K562 (cell line): ENCODE data around the gene IRX2.

Experiments used
- CHD1 ChIP-seq: fragments of 200-600 bp; sonication (generic); IDR thresholded peaks from one replicate; pipeline ENCODE4 v1.6.1; 2012; ENCODE audit warnings: mild to moderate bottlenecking, moderate library complexity, low read length, inconsistent platforms
- EP300 ChIP-seq: IDR thresholded peaks from 2 replicates; pipeline ENCODE4 v1.6.1; 2012; ENCODE audit warnings: low read length, improper control_type of control experiment
- FOXJ3 ChIP-seq: sonication (generic); formaldehyde crosslinking; IDR thresholded peaks from 2 replicates; pipeline ENCODE4 v1.4.0; 2020; ENCODE audit warnings: mild to moderate bottlenecking, missing genetic modification reagents
- NFE2L1 ChIP-seq: fragments of 450-650 bp; IDR thresholded peaks from 2 replicates; pipeline ENCODE4 v1.6.1; 2016; ENCODE audit warnings: missing genetic modification characterization, low read depth, mild to moderate bottlenecking, missing compliant biosample characterization, moderate library complexity, borderline replicate concordance
- POLR2AphosphoS5 ChIP-seq: IDR thresholded peaks from 2 replicates; pipeline ENCODE4 v1.6.1; 2011; ENCODE audit warnings: mild to moderate bottlenecking, low read depth, low read length, moderate library complexity; ENCODE audit not compliant: control insufficient read depth, insufficient read depth
- ZNF124 ChIP-seq: sonication (generic); formaldehyde crosslinking; IDR thresholded peaks from 2 replicates; pipeline ENCODE4 v1.8.1; 2022; ENCODE audit warnings: missing genetic modification reagents
- ZNF224 ChIP-seq: sonication (generic); formaldehyde crosslinking; IDR thresholded peaks from 2 replicates; pipeline ENCODE4 v1.8.0; 2022; ENCODE audit warnings: mild to moderate bottlenecking, missing genetic modification reagents
- ZZZ3 ChIP-seq: fragments of 450-650 bp; IDR thresholded peaks from 2 replicates; pipeline ENCODE4 v1.6.1; 2016; ENCODE audit warnings: antibody characterized with exemption, mild to moderate bottlenecking, moderate library complexity
- TF ChIP-seq, protein P1 (sequence below), 3 experiments: IDR thresholded peaks in 2 of 3; conservative IDR thresholded peaks in 1 of 3; 2 replicates each; pipeline ENCODE4 v1.5.1; 2011 to 2012; ENCODE audit warnings: low read length in 3 of 3, mild to moderate bottlenecking in 3 of 3, control low read depth in 2 of 3, improper control_type of control experiment in 1 of 3, inconsistent platforms in 1 of 3, low read depth in 1 of 3, mixed read lengths in 1 of 3, moderate library complexity in 1 of 3; ENCODE audit not compliant: insufficient read depth in 2 of 3
- TF ChIP-seq, protein P2 (sequence below): sonication (generic); formaldehyde crosslinking; IDR thresholded peaks from 2 replicates; pipeline ENCODE4 v1.8.0; 2022; ENCODE audit warnings: missing genetic modification reagents, mild to moderate bottlenecking, moderate library complexity, borderline replicate concordance

- TF ChIP-seq, protein P1, sequence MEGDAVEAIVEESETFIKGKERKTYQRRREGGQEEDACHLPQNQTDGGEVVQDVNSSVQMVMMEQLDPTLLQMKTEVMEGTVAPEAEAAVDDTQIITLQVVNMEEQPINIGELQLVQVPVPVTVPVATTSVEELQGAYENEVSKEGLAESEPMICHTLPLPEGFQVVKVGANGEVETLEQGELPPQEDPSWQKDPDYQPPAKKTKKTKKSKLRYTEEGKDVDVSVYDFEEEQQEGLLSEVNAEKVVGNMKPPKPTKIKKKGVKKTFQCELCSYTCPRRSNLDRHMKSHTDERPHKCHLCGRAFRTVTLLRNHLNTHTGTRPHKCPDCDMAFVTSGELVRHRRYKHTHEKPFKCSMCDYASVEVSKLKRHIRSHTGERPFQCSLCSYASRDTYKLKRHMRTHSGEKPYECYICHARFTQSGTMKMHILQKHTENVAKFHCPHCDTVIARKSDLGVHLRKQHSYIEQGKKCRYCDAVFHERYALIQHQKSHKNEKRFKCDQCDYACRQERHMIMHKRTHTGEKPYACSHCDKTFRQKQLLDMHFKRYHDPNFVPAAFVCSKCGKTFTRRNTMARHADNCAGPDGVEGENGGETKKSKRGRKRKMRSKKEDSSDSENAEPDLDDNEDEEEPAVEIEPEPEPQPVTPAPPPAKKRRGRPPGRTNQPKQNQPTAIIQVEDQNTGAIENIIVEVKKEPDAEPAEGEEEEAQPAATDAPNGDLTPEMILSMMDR (IDR thresholded peaks at IDR 0.05 in 2 of 3, conservative IDR thresholded peaks at IDR 0.05 in 1 of 3; ENCODE audit: insufficient read depth in 2 of 3, low read depth in 1 of 3, low read length in 3 of 3), result no peak
- TF ChIP-seq ZNF124, result no peak
- TF ChIP-seq ZNF224, result no peak
- TF ChIP-seq, protein P2, sequence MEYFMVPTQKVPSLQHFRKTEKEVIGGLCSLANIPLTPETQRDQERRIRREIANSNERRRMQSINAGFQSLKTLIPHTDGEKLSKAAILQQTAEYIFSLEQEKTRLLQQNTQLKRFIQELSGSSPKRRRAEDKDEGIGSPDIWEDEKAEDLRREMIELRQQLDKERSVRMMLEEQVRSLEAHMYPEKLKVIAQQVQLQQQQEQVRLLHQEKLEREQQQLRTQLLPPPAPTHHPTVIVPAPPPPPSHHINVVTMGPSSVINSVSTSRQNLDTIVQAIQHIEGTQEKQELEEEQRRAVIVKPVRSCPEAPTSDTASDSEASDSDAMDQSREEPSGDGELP (CRISPR knock-in tag), result no peak
- TF ChIP-seq NFE2L1 (tag), result no peak
- TF ChIP-seq EP300, result no peak
- TF ChIP-seq POLR2AphosphoS5, result no peak
- TF ChIP-seq CHD1, result no peak
- TF ChIP-seq ZZZ3, result no peak
- no peak for TF ChIP-seq FOXJ3 (CRISPR knock-in tag)
Observed at GRCh38 chr5:2735996-2736395, 15.5 kb downstream of the IRX2 start.
